ENCODE data around the gene RPUSD1.

DNA sequence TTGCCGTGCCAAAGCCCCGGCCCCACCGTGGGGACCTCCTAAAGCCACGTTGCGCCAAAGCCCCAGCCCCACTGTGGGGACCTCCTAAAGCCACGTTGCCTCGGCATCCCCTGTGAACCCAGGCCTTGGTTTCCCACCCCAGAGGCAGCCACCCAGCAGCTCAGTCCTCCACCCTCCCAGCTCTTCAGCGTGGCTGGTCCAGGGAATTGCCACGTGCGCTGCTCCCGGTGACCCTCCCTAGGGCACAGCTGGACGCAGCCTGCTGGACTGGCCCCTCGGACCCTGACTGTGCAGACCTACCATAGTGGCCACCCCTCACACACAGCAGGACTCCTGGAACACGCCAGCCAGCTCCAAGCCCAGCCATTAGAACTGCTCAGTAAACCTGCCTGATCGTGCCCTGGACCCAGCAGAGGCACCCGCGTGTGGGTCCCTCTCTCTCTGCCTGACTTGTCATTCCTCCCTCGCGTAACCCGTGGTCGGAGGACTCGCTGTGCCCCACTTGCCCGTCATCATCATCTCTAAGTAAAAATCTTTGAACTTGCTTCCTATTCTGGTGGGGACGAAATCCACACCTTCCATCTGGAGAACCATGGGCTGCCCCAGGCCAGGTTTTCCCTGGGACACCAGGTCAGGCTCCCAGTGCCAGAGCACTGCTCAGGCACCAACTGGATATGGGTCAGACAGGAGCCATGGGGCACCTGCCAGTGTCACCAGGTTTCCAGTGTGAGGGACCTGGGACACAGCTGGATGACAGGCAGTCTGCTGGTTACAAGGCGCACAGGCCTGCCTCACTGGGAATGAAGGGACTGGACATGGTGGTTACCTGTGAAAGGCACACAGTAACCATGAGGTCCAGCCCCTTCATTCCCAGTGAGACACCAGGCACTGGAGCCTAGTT is 53.0 kb downstream of the RPUSD1 start:
- TF ChIP-seq TCF4 (CRISPR knock-in tag; IDR thresholded peaks at IDR 0.05; ENCODE audit: borderline replicate concordance) (no peak), ISL1 (CRISPR knock-in tag; IDR thresholded peaks at IDR 0.05) (no peak), ARNTL (CRISPR knock-in tag; IDR thresholded peaks at IDR 0.05; ENCODE audit: borderline replicate concordance, low read depth) (no peak)

Data from SK-N-SH treated with all-trans-retinoic acid at 6 μM for 48 hours (cell line).